HCT116 (cell line): Measurements from ENCODE around the gene SHISA7. TPM values are rescaled to one million over a fixed set of nuclear protein-coding genes. Genes with fewer than 3 reads are reported as not detected.

Experiments
- ATAC-seq: fragments of 200-7000 bp; cut with Tn5 transposase; 2 replicates; pipeline ENCODE4 v1.9.1; 2020; ENCODE audit warnings: mild to moderate bottlenecking, moderate library complexity
- BruUV-seq: library from RNA; stranded (reverse); fragments of 400-500 nt; replicated peaks from 2 replicates; lab custom pipeline; 2021; lab: Mats Ljungman, UMichigan
- CTCF ChIA-PET: fragments of 300-600 bp; sonication (Branson Sonifier 250); formaldehyde crosslinking; loops from one replicate; lab custom pipeline; 2021; ENCODE audit warnings: antibody characterized with exemption; lab: Charles Lee
- POLR2A ChIA-PET: fragments of 300-600, 350-600 bp; sonication (Branson Sonifier 250); formaldehyde crosslinking; loops from one replicate; lab custom pipeline; 2021; ENCODE audit warnings: antibody characterized with exemption; lab: Charles Lee
- RAD21 ChIA-PET, 2 experiments: fragments of 300-600 bp; sonication (Branson Sonifier 250); formaldehyde crosslinking; loops; one replicate each; lab custom pipeline; 2023; ENCODE audit warnings: low total read pairs in 2 of 2; ENCODE audit not compliant: uncharacterized antibody in 2 of 2, unreplicated experiment in 2 of 2, low non-redundant PET in 1 of 2; lab: Charles Lee
- DNase-seq: peaks from one replicate; pipeline ENCODE4 v3.0.0-alpha.2; 2010; ENCODE audit warnings: low read depth, low spot score
- H2AFZ ChIP-seq: fragments of 200-600 bp; shearing (Covaris generic), sonication (generic); 2 replicates; pipeline ENCODE4 v1.6.1; 2017; ENCODE audit warnings: low read depth, mixed run types, mixed read lengths, antibody characterized with exemption, low read length; ENCODE audit not compliant: poor library complexity, severe bottlenecking
- H3K27ac ChIP-seq: 2 replicates; pipeline ENCODE4 v1.5.1; 2012; ENCODE audit warnings: low read depth, low read length
- H3K27me3 ChIP-seq: fragments of 200-600 bp; sonication (generic); 2 replicates; pipeline ENCODE4 v1.6.1; 2016; ENCODE audit warnings: mixed run types, low read length, mixed read lengths; ENCODE audit not compliant: insufficient read depth
- H3K36me3 ChIP-seq, 2 experiments: fragments of 200-500 bp in 1 of 2; fragments of 200-600 bp in 1 of 2; sonication (Bioruptor generic) in 1 of 2; sonication (generic) in 1 of 2; 2 replicates each; pipeline versions ENCODE4 v1.5.1 to v1.6.1; 2014 to 2016; ENCODE audit warnings: low read length in 2 of 2, inconsistent platforms in 1 of 2, mixed read lengths in 1 of 2, mixed run types in 1 of 2; ENCODE audit not compliant: insufficient read depth in 2 of 2, control insufficient read depth in 1 of 2
- H3K4me1 ChIP-seq, 2 experiments: fragments of 200-600 bp in 1 of 2; sonication (generic) in 1 of 2; 2 replicates each; pipeline versions ENCODE4 v1.5.1 to v1.6.1; 2012 to 2017; ENCODE audit warnings: low read length in 2 of 2, inconsistent platforms in 1 of 2, mild to moderate bottlenecking in 1 of 2, mixed read lengths in 1 of 2, mixed run types in 1 of 2, moderate library complexity in 1 of 2; ENCODE audit not compliant: insufficient read depth in 2 of 2, control insufficient read depth in 1 of 2
- H3K4me2 ChIP-seq: fragments of 200-600 bp; sonication (generic); 2 replicates; pipeline ENCODE4 v1.6.1; 2017; ENCODE audit warnings: mixed run types, low read length, mixed read lengths
- H3K4me3 ChIP-seq, 2 experiments: fragments of 200-600 bp in 1 of 2; sonication (generic) in 1 of 2; replicated peaks in 1 of 2; 2 replicates each; pipeline ENCODE4 v1.5.1; 2011 to 2016; ENCODE audit warnings: low read length in 2 of 2, control low read depth in 1 of 2, low read depth in 1 of 2, mild to moderate bottlenecking in 1 of 2, mixed read lengths in 1 of 2, mixed run types in 1 of 2
- H3K79me2 ChIP-seq: fragments of 200-600 bp; sonication (generic); 2 replicates; pipeline ENCODE4 v1.6.1; 2017; ENCODE audit warnings: mild to moderate bottlenecking, mixed run types, low read length, moderate library complexity, mixed read lengths; ENCODE audit not compliant: insufficient read depth
- H3K9ac ChIP-seq: fragments of 200-600 bp; sonication (generic); 2 replicates; pipeline ENCODE4 v1.6.1; 2016; ENCODE audit warnings: low read length, mixed read lengths
- H3K9me2 ChIP-seq: fragments of 200-600 bp; sonication (generic), shearing (Covaris generic); 2 replicates; pipeline ENCODE4 v1.6.1; 2017; ENCODE audit warnings: mixed run types, mild to moderate bottlenecking, moderate library complexity; ENCODE audit not compliant: insufficient read depth
- H3K9me3 ChIP-seq, 2 experiments: fragments of 200-500 bp in 1 of 2; fragments of 200-600 bp in 1 of 2; sonication (Bioruptor generic) in 1 of 2; sonication (generic) in 1 of 2; 2 replicates each; pipeline ENCODE4 v1.6.1; 2014 to 2017; ENCODE audit warnings: low read length in 2 of 2, mixed read lengths in 2 of 2, inconsistent platforms in 1 of 2, low read depth in 1 of 2, mild to moderate bottlenecking in 1 of 2, mixed run types in 1 of 2, moderate library complexity in 1 of 2; ENCODE audit not compliant: control insufficient read depth in 1 of 2, insufficient read depth in 1 of 2
- H4K20me1 ChIP-seq: fragments of 200-600 bp; sonication (generic), shearing (Covaris generic); 2 replicates; pipeline ENCODE4 v1.6.1; 2017; ENCODE audit warnings: mixed run types, mild to moderate bottlenecking, moderate library complexity; ENCODE audit not compliant: insufficient read depth
- ATF3 ChIP-seq: IDR thresholded peaks from 2 replicates; pipeline ENCODE4 v1.6.1; 2012
- RAD21 ChIP-seq: IDR thresholded peaks from 2 replicates; pipeline ENCODE4 v1.6.1; 2012; ENCODE audit warnings: low read depth, mild to moderate bottlenecking
- SIN3A ChIP-seq: IDR thresholded peaks from 2 replicates; pipeline ENCODE4 v1.6.1; 2012; ENCODE audit warnings: low read depth
- SP1 ChIP-seq: IDR thresholded peaks from 2 replicates; pipeline ENCODE4 v1.6.1; 2012; ENCODE audit warnings: low read depth
- ZNF274 ChIP-seq: fragments of 200-500 bp; sonication (Bioruptor generic); IDR thresholded peaks from 2 replicates; pipeline ENCODE4 v1.6.1; 2014; ENCODE audit warnings: mild to moderate bottlenecking, low read depth, low read length, inconsistent platforms
- intact Hi-C: fragments of 100-400 bp; cut with micrococcal nuclease; formaldehyde crosslinking; loops from 2 replicates; pipeline ENCODE4 v1.10.0; 2022
- total RNA-seq: library from RNA; stranded (reverse); gene quantifications from one replicate; pipeline ENCODE4 v1.2.1, GENCODE V29; 2021; ENCODE audit not compliant: unreplicated experiment

SHISA7 gene
- total RNA-seq, 1 experiment from 2014 or later = not detected

- RAD21 ChIA-PET = interaction anchor here in 1 of 2 experiments (0.6 kb wide), 1 partner anchor 312 kb away, joined by 3 read pairs; no protein-coding TSS in a partner anchor
- Histone ChIP-seq H3K9ac (no peak overlapping the region), H3K4me3 (no peak overlapping the region), H2AFZ (no peak overlapping the region), H3K36me3 (no peaks in the 10 kb centered on the region; a peak in 1 of 4 replicates), H3K4me2 (no peak overlapping the region), H3K27ac (no peak overlapping the region), H3K4me1 (peaks cover 0 to 5% of the 10 kb centered on the region in 2 experiments; a peak in 2 of 4 replicates), H3K9me2 (no peaks in the 10 kb centered on the region), H3K79me2 (0 out of 2 replicates have a peak, but pooled peaks cover 4% of the 10 kb centered on the region), H3K27me3 (no peaks in the 10 kb centered on the region), H4K20me1 (no peaks in the 10 kb centered on the region), H3K9me3 (no peaks in the 10 kb centered on the region)
- no TSS peak for BruUV-seq
- TF ChIP-seq SIN3A (no peak), RAD21 (no peak), ATF3 (no peak)
- intact Hi-C loops = no loop called here
- DNase-seq (no peak), ATAC-seq (no peak)
- CTCF ChIA-PET = interaction anchor here (0.9 to 1.1 kb wide), 2 partner anchors 8 to 312 kb away, joined by 3 read pairs; partner anchors contain the start of gene ISOC2
- POLR2A ChIA-PET = interaction anchor here (1.4 kb wide), 1 partner anchor 46 kb away, joined by 5 read pairs; the partner anchor contains the start of gene UBE2S
Measured at GRCh38 chr19:55453511-55454260, 10.6 kb upstream of the SHISA7 start.

DNA sequence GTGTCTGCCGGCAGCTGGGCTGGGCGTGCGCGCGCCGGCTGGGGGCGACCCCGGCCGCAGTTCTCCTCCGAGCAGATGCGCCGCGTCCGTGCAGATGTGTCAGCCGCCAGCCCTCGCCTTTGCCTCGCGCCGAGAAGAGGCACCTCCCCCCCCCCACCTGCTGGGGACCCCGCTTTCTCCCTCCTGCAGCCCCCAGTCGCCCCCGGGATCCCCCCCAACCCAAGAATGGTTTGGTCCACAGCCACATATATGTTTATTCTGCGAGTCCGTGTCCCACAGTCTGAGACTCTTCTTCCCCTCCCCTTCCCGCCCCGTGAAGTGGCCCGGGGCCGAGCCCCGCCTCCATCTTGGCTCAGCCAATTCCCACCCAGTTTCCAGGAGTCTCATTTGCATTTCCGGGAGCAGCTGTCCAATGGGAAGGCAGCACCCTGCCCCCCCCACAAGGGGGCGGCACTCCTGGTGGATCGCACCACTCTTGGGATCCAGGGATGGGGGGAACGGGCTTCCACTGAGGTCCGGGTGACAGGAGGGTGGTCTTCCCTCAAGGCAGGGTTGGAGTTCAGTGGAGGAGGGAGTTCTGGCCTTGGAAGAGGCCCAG is 9.7 kb upstream of the SHISA7 start:
- POLR2A ChIA-PET = interaction anchor here (1.4 kb wide), 1 partner anchor 45 kb away, joined by 5 read pairs; the partner anchor contains the start of gene UBE2S

More for the DNA sequence above, 9.7 kb upstream of the SHISA7 start:
- Histone ChIP-seq H3K9ac (no peak overlapping the region), H3K79me2 (no peaks in the 10 kb centered on the region), H3K9me2 (no peaks in the 10 kb centered on the region), H4K20me1 (no peaks in the 10 kb centered on the region)
- RAD21 ChIA-PET = no interaction called here
- no peak for DNase-seq
- CTCF ChIA-PET = interaction anchor here (1.1 kb wide), 1 partner anchor 9 kb away, joined by 3 read pairs; the partner anchor contains the start of gene ISOC2
- no TSS peak for BruUV-seq
- TF ChIP-seq SP1 (peak; percentile 63), ZNF274 (no peak)
- TF ChIP-seq, all 23 proteins: peak for 1
- peaks cover 0 to 5% of the 10 kb centered on the region in 2 experiments; a peak in 2 of 4 replicates for H3K4me1 ChIP-seq
- no peaks in the 10 kb centered on the region for H3K27me3 ChIP-seq
- no peaks in the 10 kb centered on the region; a peak in 1 of 4 replicates for H3K36me3 ChIP-seq
- ATAC-seq = peak; percentile 89
- H3K4me3 ChIP-seq = no peak overlapping the region
- H3K27ac ChIP-seq = no peak overlapping the region
- no peak overlapping the region for H3K4me2 ChIP-seq
- intact Hi-C loops = no loop called here
- no peak overlapping the region for H2AFZ ChIP-seq
- H3K9me3 ChIP-seq = no peaks in the 10 kb centered on the region
